GM19023 (cell line): ENCODE measurements around the gene HAUS6.
A peak's percentile ranks its signal among the peaks of the same experiment; 100 is the strongest.
"Not testable (repeated sequence)": the region's sequence is repeated elsewhere in the genome, so short reads cannot be mapped to it uniquely, and the experiment has no call there.

Source experiments
- ATAC-seq: cut with Tn5 transposase; IDR thresholded peaks from one replicate; pipeline ENCODE4 v1.9.1; 2021; ENCODE audit warnings: mild to moderate bottlenecking, moderate library complexity; ENCODE audit not compliant: unreplicated experiment

The HAUS6 gene, protein sequence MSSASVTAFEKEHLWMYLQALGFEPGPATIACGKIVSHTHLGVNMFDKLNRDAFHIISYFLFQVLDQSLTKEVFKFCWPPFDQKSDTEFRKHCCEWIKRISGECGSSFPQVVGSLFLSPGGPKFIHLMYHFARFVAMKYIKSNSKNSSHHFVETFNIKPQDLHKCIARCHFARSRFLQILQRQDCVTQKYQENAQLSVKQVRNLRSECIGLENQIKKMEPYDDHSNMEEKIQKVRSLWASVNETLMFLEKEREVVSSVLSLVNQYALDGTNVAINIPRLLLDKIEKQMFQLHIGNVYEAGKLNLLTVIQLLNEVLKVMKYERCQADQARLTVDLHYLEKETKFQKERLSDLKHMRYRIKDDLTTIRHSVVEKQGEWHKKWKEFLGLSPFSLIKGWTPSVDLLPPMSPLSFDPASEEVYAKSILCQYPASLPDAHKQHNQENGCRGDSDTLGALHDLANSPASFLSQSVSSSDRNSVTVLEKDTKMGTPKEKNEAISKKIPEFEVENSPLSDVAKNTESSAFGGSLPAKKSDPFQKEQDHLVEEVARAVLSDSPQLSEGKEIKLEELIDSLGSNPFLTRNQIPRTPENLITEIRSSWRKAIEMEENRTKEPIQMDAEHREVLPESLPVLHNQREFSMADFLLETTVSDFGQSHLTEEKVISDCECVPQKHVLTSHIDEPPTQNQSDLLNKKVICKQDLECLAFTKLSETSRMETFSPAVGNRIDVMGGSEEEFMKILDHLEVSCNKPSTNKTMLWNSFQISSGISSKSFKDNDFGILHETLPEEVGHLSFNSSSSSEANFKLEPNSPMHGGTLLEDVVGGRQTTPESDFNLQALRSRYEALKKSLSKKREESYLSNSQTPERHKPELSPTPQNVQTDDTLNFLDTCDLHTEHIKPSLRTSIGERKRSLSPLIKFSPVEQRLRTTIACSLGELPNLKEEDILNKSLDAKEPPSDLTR

DNA sequence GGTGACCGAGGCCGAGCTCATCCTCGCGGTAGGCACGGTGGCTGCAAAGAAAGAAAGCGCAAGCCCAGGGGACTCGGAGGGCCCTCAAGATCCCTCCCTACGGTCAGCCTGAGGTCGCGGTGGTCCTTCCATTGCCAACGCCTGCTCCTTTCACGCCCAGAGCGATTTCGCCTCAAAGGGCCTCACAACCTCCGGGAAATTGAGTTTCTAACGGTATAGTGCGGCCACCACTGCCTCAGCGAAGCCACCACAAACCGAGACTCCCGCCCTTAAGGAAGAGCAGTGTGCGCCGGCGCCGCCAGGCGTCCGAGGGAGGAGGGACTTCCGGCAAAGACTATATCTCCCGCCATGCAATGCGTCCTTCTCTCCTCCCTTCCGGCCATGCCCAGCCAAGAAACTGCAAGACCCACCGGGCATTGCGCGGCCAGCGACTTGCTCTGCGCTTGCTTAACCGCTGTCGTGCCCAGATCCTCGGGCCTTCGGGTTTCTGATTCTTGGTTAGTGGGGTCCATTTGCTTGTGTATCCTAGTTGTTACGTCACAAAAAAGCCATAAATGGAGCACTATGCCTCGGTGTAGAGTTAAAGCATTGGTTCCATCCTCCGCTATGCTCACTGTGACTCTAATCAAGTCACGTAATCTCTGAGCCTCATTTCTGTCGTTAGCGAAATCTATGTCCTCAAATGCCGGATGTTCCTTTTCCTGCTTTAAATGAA, at the start of gene HAUS6:
TSS of gene HAUS6 (minus strand) at position 274 of the 715 bp plus-strand sequence. CDS start at position 21, 253 bp downstream.
- ATAC-seq: peak; percentile 100

DNA sequence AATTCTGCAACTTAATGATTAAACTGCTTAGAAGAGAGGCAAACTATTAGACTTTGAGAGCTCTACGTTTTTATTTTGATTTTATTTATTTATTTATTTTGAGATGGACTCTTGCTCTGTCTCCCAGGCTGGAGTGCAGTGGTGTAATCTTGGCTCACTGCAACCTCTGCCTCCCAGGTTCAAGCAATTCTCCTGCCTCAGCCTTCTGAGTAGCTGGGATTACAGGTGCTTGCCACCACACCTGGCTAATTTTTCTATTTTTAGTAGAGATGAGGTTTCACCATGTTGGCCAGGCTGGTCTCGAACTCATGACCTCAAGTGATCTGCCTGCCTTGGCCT, 49.4 kb upstream of the HAUS6 start:
- ATAC-seq: not testable (repeated sequence)

DNA sequence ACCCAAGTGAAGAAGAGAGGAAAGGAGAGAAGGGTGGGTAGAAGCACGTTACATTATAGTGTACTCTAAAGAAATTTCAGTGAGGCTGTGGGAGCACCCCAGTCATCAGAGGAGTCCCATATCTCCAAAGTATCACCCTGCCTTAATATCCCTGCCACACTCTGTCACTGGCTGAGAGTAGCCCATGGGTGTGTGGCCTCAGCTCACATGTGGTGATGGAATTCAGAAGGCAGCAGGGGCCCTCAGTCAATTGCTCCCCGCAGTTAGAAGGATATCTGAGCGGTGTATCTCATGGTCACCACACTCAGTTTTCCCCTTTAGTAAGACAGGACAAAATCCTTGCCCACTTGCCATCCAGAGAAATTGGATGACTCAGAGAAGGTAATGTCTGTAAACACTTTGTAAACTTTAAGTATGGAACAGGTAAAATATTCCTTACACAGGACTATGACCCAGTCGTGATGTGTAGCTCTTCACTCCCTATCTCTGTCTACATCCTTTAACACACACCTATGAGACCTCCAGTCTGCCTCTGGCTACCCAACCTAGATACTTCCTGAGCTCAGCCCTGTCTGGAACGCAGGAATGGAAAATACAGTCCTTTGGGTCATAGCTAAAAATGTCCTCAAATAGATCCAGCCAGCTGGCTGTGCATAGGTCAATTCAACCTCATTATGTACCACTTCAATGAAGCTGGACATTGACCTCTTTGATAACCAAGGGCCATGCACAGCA, 48.9 kb upstream of the HAUS6 start:
- no peak for ATAC-seq

- no peak for ATAC-seq
Observed at GRCh38 chr9:19149230-19149629, 46.5 kb upstream of the HAUS6 start.

DNA sequence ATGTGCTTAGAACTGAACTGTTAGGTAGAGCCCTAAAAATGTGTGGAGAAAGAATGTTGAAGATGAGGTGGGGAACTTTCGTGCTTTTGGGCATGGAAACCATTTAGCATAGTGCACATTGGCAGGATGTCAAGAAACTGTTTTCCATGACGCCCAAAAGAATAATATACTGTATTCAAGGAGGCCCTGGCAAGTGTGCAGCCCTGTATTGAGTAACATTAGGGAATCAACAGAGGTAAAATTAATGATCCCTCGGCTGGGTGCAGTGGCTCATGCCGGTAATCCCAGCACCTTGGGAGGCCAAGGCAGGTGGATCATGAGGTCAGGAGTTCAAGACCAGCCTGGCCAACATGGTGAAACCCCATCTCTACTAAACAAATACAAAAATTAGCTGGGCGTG, 45.5 kb upstream of the HAUS6 start:
- no peak for ATAC-seq

DNA sequence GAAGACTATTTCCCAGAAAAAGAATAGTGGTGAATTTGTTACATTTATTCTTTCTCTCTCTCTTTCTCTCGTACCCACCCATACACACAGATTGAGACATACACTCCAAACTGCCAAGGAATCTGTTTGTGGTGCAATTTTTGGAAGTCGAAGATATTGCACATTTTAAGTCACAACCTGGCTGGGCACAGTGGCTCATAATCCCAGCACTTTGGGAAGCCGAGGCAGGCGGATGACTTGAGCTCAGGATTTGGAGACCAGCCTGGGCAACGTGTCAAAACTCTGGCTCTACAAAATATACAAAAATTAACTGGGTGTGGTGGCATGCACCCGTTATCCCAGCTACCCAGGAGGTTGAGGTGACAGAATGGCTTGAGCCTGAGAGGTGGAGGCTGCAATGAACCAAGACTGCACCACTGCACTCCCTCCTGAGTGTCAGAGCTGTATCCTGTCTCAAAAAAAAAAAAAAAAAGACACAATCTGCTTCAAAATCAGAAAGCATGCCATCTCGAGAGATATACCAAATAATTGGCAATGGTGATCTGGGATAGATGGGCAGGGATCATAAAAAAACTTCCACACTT, 43.8 kb upstream of the HAUS6 start:
- ATAC-seq: no peak

- ATAC-seq: no peak
Observed at GRCh38 chr9:19145881-19146280, 43.2 kb upstream of the HAUS6 start.

DNA sequence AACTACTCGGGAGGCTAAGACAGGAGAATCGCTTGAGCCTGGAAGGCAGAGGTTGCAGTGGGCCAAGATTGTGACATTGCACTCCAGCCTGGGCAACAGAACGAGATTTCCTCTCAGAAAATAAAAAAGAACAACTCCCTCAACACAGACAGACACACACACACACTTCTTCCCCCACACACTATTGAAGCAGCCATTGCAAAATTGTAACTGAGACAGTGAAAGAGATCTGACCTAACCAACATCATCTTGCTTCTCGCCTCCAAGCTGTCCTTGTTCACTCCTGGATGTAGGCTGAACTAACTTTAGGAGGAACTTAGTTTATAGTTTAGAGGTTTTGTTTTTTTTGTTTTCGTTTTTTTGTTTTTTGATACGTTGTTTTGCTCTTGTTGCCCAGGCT, 37.6 kb upstream of the HAUS6 start:
- ATAC-seq: no peak

DNA sequence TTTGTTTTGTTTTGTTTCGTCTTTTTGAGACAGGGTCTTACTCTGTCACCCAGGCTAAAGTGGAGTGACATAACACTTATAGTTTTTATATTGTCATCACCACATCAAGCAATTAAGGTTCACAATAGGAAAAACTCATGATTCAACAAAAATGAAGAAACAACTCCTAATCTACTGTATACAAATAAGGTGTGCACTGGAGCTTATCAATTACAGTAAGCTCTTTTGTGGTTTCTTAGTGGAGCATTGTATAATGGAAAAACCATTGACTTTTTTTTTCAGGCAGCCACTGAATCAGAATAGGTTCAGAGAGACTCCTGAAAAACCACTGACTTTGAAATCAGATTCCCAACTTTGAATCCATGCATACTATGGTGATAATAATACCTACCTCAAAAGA, 35.4 kb upstream of the HAUS6 start:
- no peak for ATAC-seq

GRCh38 chr9:19137282-19137681, 34.6 kb upstream of the HAUS6 start:
- no peak for ATAC-seq

- ATAC-seq: no peak
Observed at GRCh38 chr9:19136129-19136528, 33.4 kb upstream of the HAUS6 start.

DNA sequence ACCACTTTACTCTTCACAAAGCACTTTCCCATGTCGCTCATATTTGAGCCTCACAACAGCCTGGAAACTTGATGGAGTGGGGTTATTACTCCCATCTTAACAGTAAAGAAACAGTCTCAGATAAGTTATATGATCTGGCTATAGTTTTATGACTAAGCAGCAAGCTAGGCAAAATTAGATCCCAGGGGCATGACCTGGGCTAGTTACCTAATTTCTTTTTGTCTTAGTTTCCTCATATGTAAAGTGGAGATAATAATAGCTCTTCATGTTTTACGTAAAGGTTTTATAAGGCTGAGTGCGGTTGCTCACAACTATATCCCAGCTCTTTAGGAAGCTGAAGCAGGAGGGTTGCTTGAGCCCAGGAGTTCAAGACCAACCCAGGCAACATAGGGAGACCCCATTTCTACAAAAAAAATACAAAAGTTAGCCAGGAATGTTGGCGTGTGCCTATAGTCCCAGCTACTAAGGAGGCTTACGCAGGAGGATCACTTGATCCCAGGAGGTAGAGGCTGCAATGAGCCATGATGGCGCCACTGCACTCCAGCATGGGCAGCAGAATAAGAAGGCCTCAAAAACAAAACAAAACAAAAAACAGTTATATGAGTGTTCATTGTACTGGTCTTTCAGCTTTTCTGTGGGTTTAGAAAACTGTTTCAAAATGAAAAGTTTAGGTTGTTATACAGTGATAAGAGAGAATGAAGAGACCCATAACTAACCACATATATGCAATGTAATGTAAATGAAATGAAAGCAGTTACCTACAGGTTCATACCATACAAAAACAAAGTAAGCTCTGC, 31.0 kb upstream of the HAUS6 start:
- ATAC-seq: no peak

GRCh38 chr9:19130436-19130835, 27.7 kb upstream of the HAUS6 start:
- ATAC-seq: no peak

GRCh38 chr9:19127871-19128500, 25.3 kb upstream of the HAUS6 start:
- peak; percentile 7 for ATAC-seq

GRCh38 chr9:19124430-19124793, 21.7 kb upstream of the HAUS6 start:
- ATAC-seq: no peak

GRCh38 chr9:19122490-19123042, 19.9 kb upstream of the HAUS6 start:
- ATAC-seq: no peak

DNA sequence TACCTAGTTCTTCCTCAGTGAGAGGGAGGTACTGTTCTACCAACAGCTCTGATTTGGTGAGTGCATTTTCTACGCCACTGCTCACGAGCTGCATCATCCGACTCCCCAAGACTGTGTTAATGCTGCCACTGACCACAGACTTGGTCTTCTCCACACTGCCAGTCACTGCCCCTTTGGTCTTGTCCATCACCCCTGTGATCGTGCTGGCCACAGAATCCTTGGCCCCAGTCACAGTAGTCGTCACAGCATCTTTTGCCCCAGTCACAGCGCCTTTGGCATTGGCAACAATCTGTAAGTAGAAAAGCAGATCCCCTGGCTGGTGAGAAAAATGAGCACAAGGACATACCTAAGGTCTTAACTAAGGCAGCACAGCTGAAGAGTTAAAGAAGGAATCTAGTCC, 18.2 kb upstream of the HAUS6 start:
- ATAC-seq: no peak

GRCh38 chr9:19119801-19120440, 17.2 kb upstream of the HAUS6 start:
- no peak for ATAC-seq
